NCI-H1417 treated with DMSO at 0.1 percent for 48 hours (cell line): ENCODE results near the gene ZC3H10.

Source experiments
- DNase-seq: peaks from one replicate; lab custom pipeline; 2025; lab: John Stamatoyannopoulos, UW

ZC3H10 gene

GRCh38 chr12:56127888-56128669 is 10.0 kb downstream of the ZC3H10 start, which contains the start of gene ESYT1:
TSS of gene ESYT1 (plus strand) at chr12:56128267. CDS start at chr12:56128320, 53 bp downstream.
- peak; percentile 97 for DNase-seq

GRCh38 chr12:56128670-56129205 is 10.7 kb downstream of the ZC3H10 start:
- no peak for DNase-seq

GRCh38 chr12:56129206-56129941 is 11.3 kb downstream of the ZC3H10 start:
- DNase-seq = no peak

- DNase-seq = no peak
These were observed 12.0 kb downstream of the ZC3H10 start for GRCh38 chr12:56129942-56130495.

- no peak for DNase-seq
These were observed 12.8 kb downstream of the ZC3H10 start for GRCh38 chr12:56130876-56131275.

GRCh38 chr12:56134897-56135296 is 16.8 kb downstream of the ZC3H10 start:
- no peak for DNase-seq

GRCh38 chr12:56137853-56138571 is 19.9 kb downstream of the ZC3H10 start:
- no peak for DNase-seq

- no peak for DNase-seq
These were observed 24.1 kb downstream of the ZC3H10 start for GRCh38 chr12:56141946-56142784.

GRCh38 chr12:56143217-56143616 is 25.2 kb downstream of the ZC3H10 start:
- no peak for DNase-seq

- no peak for DNase-seq
These were observed 25.8 kb downstream of the ZC3H10 start for GRCh38 chr12:56143870-56144269.

- no peak for DNase-seq
These were observed 27.2 kb downstream of the ZC3H10 start for GRCh38 chr12:56145217-56145616.

- no peak for DNase-seq
These were observed 28.7 kb downstream of the ZC3H10 start for GRCh38 chr12:56146492-56147460.

- DNase-seq = no peak
These were observed 32.5 kb downstream of the ZC3H10 start for GRCh38 chr12:56150563-56150962.

GRCh38 chr12:56151672-56152131 is 33.6 kb downstream of the ZC3H10 start:
- DNase-seq = no peak

- peak; percentile 65 for DNase-seq
These were observed 34.2 kb downstream of the ZC3H10 start, which contains the start of gene MYL6B for GRCh38 chr12:56152132-56152755. TSS of gene MYL6B (plus strand) at chr12:56152587. CDS start at chr12:56153919, 1,332 bp downstream.

- DNase-seq = no peak
These were observed 35.0 kb downstream of the ZC3H10 start for GRCh38 chr12:56152756-56153677.

GRCh38 chr12:56153678-56154065 is 35.6 kb downstream of the ZC3H10 start:
- DNase-seq = no peak

- DNase-seq = no peak
These were observed 36.2 kb downstream of the ZC3H10 start for GRCh38 chr12:56154246-56154771.
